NCI-H82 (cell line): ENCODE results near the gene ADCY2.

ENCODE experiments used
- DNase-seq: peaks from one replicate; lab custom pipeline; 2025; lab: John Stamatoyannopoulos, UW

The ADCY2 gene

GRCh38 chr5:7664208-7664607 is 268.3 kb downstream of the ADCY2 start:
- DNase-seq, result no peak

DNA sequence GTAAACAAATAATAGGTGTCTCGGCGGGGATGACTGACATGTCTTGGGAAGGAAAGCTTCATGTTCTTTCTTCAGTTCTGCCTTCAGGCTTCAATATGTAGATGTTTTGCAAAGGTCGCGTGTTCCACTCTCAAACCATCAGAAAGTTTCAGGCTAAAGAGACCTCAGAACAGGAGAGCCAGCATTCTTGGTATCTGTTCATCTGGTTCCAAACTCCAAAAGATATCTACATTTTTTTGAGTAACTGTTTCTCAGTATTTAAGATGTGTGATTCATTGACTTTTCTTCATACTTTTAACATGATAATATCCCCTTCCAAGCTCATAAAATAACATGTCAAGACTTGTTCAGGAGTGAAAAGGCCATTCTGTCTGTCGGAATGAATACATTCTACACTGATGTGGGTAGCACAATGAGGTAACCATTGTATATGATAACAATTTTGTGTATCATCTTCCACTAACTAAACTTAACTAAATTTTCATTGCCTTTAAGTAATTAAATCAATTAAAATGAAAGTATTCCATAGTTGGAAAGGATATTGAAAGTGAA is 271.4 kb downstream of the ADCY2 start:
- no peak for DNase-seq

GRCh38 chr5:7668161-7668560 is 272.2 kb downstream of the ADCY2 start:
- peak; percentile 15 for DNase-seq

DNA sequence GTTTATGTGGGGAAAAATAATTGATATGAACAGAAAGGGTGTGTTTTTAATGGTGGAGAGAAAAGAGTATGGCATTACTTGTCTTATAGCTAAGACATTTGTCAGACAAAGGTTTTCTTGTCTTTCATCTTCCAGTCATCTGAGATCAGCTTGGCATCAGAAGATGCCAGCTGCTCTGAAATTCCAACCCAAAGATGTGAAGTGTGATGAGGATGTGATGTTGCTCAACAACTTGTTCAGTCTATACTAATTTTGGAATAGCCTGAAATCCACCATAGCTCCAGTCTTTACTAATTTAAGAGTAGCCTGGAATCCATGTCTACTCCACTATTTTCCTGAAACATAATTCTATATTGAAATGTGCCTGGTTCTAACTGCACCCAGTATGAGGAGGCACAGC is 272.7 kb downstream of the ADCY2 start:
- no peak for DNase-seq

DNA sequence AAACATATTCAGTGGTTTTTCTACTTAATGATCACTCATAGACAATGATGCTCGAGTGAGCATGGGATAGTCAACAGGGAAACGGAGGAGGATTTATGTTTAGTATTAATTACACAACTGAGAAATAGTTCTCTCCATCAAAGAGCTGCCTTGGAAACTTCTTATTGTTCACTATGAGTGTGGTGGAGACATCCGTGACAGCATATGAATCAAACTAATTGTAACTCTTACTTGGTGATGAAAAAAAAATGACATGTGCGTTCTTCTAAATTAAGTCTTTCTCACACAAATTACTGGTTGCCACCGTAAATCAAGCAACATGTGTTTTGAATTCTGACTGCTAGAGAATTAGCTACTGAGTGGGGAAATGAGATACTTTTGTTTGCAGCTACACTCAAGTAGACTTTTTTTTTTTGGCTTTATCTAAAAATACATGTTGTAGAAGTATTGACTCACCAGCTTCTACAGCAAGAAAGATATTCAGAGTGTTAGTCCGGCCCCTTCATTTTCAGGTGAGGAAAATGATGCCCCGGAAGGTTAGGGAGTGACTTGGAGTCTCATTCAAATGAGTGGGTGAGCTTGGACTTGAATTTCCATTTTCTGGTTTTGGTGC is 275.5 kb downstream of the ADCY2 start:
- DNase-seq, result no peak

DNA sequence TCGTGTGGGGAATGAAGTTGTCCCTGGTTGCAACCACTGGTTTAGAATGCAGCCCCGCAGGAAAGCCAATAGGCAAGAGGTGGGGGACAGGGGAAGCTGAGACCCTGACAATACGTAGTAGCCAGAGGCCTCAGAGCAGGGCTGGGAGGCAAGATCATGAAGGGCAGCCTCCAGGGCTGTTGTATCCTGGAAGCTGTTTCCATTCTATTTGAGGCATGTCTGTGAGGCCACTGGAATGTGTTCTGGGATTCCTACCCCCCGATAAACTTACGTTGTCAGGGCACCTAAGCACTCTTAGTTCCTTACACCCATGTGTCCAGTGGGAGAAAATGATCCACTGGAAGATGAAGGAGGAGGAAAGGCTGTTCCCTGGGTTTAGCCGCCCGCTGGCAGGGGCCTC is 277.7 kb downstream of the ADCY2 start:
- DNase-seq, result no peak

GRCh38 chr5:7676455-7676854 is 280.5 kb downstream of the ADCY2 start:
- no peak for DNase-seq

GRCh38 chr5:7678030-7678429 is 282.1 kb downstream of the ADCY2 start:
- DNase-seq, result no peak

- DNase-seq, result no peak
These were observed 283.7 kb downstream of the ADCY2 start for GRCh38 chr5:7679663-7680062.

DNA sequence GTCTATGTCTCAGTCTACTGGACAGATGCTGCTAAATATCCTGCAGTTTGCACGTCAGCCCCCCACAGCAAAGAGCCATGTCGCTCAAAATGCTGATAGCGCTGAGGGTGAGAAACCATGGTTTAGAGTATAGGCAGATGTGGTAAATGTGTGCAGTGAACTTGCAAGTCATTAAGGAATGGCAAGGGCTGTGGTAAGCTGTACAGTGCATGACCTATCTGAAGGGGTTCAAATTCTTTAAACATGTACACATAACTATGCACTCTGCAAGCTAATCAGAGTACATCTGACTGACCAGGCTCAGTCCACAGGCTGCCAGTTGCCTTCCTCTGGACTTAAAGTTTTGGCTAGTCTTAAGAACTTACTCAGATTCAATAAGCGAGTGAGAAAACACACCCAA is 284.3 kb downstream of the ADCY2 start:
- DNase-seq, result no peak

GRCh38 chr5:7682379-7682778 is 286.4 kb downstream of the ADCY2 start:
- no peak for DNase-seq

DNA sequence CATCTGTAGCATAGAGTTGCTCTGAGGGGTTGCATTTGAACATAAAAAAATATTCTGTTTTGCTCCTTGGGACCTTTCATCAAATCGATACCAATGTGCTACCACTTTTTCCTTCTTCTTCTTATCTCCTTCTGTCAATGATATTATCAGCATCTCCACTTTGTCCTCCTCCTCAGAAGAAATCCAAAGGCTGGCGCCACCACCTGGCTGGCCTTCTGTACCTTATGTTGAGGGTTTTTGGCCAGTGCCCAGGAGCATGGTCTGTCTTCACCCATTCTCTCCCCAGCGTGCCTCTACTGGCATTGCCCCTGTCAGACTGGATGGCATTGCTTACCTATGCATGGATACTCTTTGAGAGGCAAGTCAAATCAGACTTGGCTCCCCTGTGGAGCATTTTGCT is 287.8 kb downstream of the ADCY2 start:
- DNase-seq, result no peak

- no peak for DNase-seq
These were observed 288.9 kb downstream of the ADCY2 start for GRCh38 chr5:7684826-7685225.

DNA sequence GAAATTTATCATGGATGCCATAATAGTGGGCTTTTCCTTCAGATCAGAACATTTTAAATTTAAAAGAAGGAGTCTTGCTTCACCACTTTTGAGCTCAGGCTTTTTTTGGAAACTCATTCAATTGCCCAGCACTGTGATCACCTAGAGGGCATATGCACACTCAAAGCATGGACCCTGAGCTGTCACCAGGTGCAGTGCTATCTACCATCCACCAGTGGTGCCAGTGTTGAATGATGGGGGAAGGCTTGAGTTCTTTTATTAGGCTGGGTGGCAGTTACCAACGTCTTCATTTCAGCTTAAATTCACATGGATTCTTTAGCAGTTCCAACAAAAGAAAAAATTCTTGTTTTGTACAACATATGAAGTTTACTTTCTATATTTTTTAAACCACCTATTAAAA is 290.9 kb downstream of the ADCY2 start:
- DNase-seq, result peak; percentile 59

DNA sequence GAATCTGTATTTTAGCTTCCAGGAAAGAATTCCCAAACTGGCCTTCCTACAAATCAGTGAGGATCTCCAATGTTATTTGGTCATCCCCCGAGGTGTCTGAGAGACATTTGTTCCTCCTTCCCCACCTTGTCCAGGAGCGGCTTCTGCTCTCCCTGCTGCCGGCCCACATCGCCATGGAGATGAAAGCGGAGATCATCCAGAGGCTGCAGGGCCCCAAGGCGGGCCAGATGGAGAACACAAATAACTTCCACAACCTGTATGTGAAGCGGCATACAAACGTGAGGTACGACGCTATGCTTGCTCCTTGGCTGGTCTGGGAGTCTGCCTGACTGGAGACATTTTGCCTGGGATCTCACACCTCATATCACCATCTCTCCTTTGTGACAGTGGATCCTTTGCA is 294.6 kb downstream of the ADCY2 start:
- peak; percentile 15 for DNase-seq

DNA sequence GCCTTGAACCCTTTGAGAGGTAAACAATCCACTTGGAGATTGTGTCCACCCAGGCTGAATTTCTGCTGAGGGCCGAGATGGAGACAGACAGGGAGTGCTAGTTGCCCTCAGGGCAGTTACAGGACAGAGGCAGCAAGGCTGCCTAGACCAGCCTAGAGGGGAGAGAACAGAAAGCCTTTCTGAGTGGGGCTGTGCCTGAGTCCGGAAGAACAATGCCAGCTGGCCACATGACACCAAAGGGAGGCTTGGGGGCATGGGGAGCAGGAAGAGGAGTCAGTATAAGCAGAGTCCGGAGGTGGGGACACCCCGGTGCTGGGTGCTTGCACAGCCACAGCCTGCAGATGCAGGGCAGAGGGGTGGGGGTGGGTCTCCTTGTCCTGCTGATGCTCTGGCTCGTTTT is 309.3 kb downstream of the ADCY2 start:
- no peak for DNase-seq

DNA sequence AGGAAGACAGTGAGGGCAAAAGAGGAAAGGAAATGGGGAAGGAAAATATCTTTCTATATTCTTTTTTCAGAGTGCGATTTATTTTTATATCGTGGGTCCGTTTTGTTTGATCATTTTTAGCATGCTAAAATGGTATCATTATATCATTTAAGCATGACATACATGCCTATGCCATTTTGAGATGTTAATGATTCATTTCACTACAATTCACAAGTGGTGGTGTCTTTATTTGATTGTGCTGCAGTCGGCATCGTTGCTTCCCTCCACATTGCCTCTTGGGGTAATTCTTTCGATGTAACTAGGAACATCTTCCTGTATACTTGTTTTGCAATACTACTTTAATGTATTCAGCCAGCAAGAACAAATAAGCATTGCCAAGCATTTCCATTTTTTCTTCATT is 309.8 kb downstream of the ADCY2 start:
- no peak for DNase-seq

- DNase-seq, result no peak
These were observed 310.3 kb downstream of the ADCY2 start for GRCh38 chr5:7706256-7706655.

DNA sequence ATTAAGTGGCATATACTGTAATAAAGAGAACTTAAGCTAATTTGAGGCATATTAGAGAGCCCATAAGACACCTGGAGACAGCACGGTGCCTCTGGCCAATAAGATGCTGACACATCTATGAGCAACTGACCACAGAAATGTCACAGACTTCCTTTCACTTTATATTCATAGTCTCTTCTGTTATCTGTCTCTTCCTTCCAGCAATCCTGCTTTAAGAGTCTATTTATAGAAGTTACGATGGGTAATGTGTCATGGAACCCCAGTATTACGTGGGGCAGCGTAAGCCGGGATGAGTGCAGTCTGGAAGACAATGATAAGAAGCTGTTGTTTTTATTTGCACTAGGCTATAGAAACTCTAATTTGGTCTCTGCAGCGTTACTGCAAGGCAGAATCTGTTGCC is 318.2 kb downstream of the ADCY2 start:
- DNase-seq, result no peak

GRCh38 chr5:7714697-7715096 is 318.8 kb downstream of the ADCY2 start:
- DNase-seq, result no peak

DNA sequence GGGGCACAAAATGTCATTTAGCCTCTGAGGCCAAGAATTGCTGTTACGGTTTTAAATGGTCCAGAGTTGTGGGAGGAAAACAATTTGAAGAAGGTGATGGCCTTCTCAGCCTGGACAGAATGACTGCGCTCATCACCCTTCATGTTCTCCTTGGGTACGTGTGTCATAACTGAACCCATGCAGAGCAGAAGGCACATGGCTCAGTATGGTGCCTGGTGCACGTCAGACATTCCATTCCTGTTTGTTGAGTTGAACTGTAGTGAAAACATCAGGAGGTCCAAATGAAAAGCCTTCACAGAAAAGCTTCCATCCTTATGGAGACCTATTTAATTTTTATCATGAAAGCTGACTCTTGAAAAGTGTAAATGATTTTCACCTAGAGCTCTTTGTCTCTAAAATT is 321.8 kb downstream of the ADCY2 start:
- DNase-seq, result no peak

GRCh38 chr5:7728076-7728475 is 332.1 kb downstream of the ADCY2 start:
- no peak for DNase-seq

- DNase-seq, result no peak
These were observed 345.6 kb downstream of the ADCY2 start for GRCh38 chr5:7741415-7742065.

DNA sequence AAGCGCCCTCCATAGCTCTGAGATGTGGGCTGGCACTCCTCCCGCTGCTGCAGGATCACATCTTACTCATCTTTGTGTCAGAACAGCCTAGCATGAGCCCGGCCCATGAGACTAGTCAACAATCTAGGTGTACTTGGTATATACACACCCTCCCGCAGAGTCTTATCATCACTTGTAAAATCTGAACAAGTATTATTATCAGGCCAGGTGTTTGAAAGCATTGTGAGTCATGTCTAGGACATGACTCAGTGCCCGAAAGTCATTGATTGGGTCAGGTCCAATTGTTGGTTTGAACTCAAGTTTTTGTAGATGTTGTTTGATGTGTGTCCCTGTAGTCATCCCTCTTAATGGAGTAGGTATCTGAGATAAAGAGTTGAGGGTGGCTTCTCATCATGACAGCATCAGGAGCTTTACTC is 346.3 kb downstream of the ADCY2 start:
- DNase-seq, result no peak
